Stimulated activated CD4-positive, alpha-beta T cell treated with anti-CD3 and anti-CD28 coated beads, Interleukin-15, amount 100 ng/mL, for 48 hours (primary cell): ENCODE results near the gene PMEPA1.

Experiments used
- DNase-seq, 2 donors: peaks; one replicate each; pipeline ENCODE4 v3.0.0-alpha.2; 2020; ENCODE audit warnings: low read depth in 2 of 2

The PMEPA1 gene

GRCh38 chr20:57661746-57662455, 47.9 kb downstream of the PMEPA1 start:
- no peak for DNase-seq

- DNase-seq: no peak
These were observed 48.7 kb downstream of the PMEPA1 start for GRCh38 chr20:57660922-57661745.

- no peak for DNase-seq
These were observed 49.5 kb downstream of the PMEPA1 start for GRCh38 chr20:57660181-57660921.

- DNase-seq: no peak
These were observed 50.2 kb downstream of the PMEPA1 start for GRCh38 chr20:57659517-57660180.

GRCh38 chr20:57658833-57659516, 50.8 kb downstream of the PMEPA1 start:
- DNase-seq: no peak

- DNase-seq: no peak
These were observed 51.4 kb downstream of the PMEPA1 start for GRCh38 chr20:57658447-57658832.

GRCh38 chr20:57657535-57658446, 52.0 kb downstream of the PMEPA1 start:
- DNase-seq: peak; percentile 10 to 13

GRCh38 chr20:57656821-57657534, 52.8 kb downstream of the PMEPA1 start:
- DNase-seq: no peak

GRCh38 chr20:57656252-57656820, 53.5 kb downstream of the PMEPA1 start:
- DNase-seq: no peak

- DNase-seq: no peak
These were observed 54.0 kb downstream of the PMEPA1 start for GRCh38 chr20:57655809-57656155.

- no peak for DNase-seq
These were observed 54.6 kb downstream of the PMEPA1 start for GRCh38 chr20:57654998-57655808.

GRCh38 chr20:57654363-57654997, 55.3 kb downstream of the PMEPA1 start:
- DNase-seq: peak in 1 of 2 donors; percentile 30

GRCh38 chr20:57653910-57654309, 55.9 kb downstream of the PMEPA1 start:
- DNase-seq: no peak

- no peak for DNase-seq
These were observed 56.3 kb downstream of the PMEPA1 start for GRCh38 chr20:57653546-57653900.

GRCh38 chr20:57652606-57653545, 56.9 kb downstream of the PMEPA1 start:
- no peak for DNase-seq

- DNase-seq: no peak
These were observed 57.8 kb downstream of the PMEPA1 start for GRCh38 chr20:57651881-57652605.
